Measurements from ENCODE around the gene TMEM91. TPM values are rescaled to one million over a fixed set of nuclear protein-coding genes. Genes with fewer than 3 reads are reported as not detected.

Gene TMEM91
- 5.5 and 8.5 TPM in 2 replicates for total RNA-seq

GRCh38 chr19:41376241-41376997 lies at the start of gene TMEM91:
Gene TMEM91, plus strand, starts transcription at chr19:41376533. Its CDS starts 1,777 bp downstream, at chr19:41378310.

GRCh38 chr19:41353466-41354342 lies 22.6 kb upstream of the TMEM91 start, which contains the start of gene TGFB1:
Gene TGFB1, minus strand, starts transcription at chr19:41353922. Its CDS starts 878 bp downstream, at chr19:41353044.

GRCh38 chr19:41363753-41364523 lies 12.4 kb upstream of the TMEM91 start, which contains the start of gene B9D2:
Gene B9D2, minus strand, starts transcription at chr19:41364149. Its CDS starts 630 bp downstream, at chr19:41363519.

DNA sequence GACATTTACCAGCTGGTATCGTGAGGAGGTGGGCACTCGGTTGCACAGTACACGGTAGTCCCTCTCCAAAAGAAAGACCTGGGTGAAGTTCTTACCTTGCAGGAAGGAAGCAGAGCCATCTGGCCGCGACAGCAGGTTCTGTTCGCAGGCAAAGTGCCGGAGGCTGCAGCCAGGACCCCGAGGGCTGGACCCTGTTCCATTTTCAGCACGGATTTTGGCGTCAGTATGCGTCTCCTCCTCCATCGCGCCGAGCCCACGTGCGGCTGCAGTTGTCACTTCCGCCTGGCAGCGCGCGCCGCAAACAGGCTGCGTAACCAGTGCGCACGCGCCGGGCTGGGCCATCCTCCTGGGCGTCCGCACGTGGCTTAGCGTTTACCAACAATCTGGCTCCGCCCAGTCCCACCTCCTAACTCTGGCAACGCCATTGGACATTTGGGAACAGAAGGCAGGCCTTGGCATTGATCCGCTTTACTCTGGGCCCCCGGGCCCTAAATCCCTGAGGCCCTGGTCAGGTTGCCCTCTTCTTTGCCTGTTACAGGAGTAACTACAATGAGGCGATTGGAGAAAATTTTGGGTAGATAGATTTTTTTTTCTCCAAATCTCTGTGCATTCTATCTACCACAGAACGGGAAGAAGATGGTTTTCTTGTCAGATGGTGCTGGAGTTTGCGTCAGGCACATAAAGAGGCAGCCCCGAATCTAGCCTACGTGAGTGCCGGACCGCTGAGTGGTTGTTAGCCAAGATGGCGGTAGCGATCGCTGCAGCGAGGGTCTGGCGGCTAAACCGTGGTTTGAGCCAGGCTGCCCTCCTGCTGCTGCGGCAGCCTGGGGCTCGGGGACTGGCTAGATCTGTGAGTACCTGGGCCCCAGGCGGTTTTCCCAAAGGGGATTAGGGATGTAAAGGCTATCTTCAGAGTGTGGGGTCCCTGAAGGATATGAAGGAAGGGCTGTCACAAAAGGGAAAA lies 21.0 kb downstream of the TMEM91 start, which contains the start of the genes BCKDHA and EXOSC5:
BCKDHA (plus strand) TSS at position 733 of the 964 bp plus-strand sequence; CDS start at position 743, 10 bp downstream.
EXOSC5 (minus strand) TSS at position 274 of the 964 bp plus-strand sequence; CDS start at position 243, 31 bp downstream.

GRCh38 chr19:41426952-41427646 lies 50.8 kb downstream of the TMEM91 start, which contains the start of gene B3GNT8:
Gene B3GNT8, minus strand, starts transcription at chr19:41427374. Its CDS starts 596 bp downstream, at chr19:41426778.

Other genes with a start within 250 kb of the TMEM91 start
- gene CYP2S1, start 183.3 kb upstream of the TMEM91 start, total RNA-seq, result not detected in 2 replicates
- gene AXL, start 157.3 kb upstream of the TMEM91 start, total RNA-seq, result 44.3 and 52.9 TPM in 2 replicates
- 117 and 119 TPM in 2 replicates for gene HNRNPUL1, start 112.2 kb upstream of the TMEM91 start, total RNA-seq
- gene CCDC97, start 66.4 kb upstream of the TMEM91 start, total RNA-seq, result 11.9 and 12.0 TPM in 2 replicates
- 65.2 and 74.3 TPM in 2 replicates for gene TGFB1, start 22.6 kb upstream of the TMEM91 start, total RNA-seq
- gene B9D2, start 12.4 kb upstream of the TMEM91 start, total RNA-seq, result 1.7 and 6.1 TPM in 2 replicates
- gene EXOSC5, start 20.8 kb downstream of the TMEM91 start, total RNA-seq, result 15.2 and 25.5 TPM in 2 replicates
- 30.8 and 37.3 TPM in 2 replicates for gene BCKDHA, start 21.3 kb downstream of the TMEM91 start, total RNA-seq
- 0.78 and 1.2 TPM in 2 replicates for gene B3GNT8, start 50.8 kb downstream of the TMEM91 start, total RNA-seq
- gene DMAC2, start 63.4 kb downstream of the TMEM91 start, total RNA-seq, result 28.8 and 31.2 TPM in 2 replicates
- gene ERICH4, start 66.6 kb downstream of the TMEM91 start, total RNA-seq, result not detected in 2 replicates
- not detected in 2 replicates for gene CEACAM21, start 199.6 kb downstream of the TMEM91 start, total RNA-seq

All from cardiac ventricle fibroblast (primary cell).